ENCODE data around the gene GPRIN3.

The GPRIN3 gene

DNA sequence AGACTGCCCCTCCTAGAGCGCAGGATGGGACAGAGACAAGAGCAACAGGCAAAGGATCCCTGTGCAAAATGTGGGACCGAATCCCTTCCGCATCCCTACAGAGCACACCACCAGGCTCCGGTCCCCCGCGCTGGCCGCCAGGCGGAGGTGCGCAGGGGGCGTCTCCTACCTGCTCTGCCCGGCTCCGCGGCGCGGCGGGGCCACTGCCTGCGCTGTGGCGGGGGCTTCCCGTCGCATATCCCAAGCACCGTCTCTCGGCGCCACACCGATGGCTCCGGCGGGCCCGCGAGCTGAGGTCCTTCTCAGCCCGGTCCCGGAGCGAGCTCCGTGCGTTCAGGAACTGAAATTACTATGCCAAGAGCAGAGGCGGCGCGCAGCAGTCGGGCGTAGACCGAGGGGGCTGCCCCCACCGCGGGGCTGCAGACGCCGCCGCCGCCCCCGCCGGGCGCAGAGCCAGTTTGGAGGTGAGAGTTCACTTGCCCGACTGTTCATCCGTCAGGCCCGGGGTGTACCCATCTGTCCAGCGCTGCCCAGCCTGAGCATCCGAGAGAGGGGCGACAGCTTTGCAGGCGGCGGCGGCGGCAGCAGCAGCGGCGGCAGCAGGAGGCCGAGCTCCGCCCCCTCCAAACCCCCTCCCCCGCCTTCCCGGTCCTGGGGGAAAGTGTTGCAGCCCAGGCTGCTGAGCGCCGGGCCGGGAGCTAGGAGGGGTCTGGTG, at the start of gene GPRIN3:
GPRIN3 (minus strand) TSS at position 355 of the 715 bp plus-strand sequence. CDS start 57,690 bp downstream, outside the sequence.
- no peak for DNase-seq (ENCODE audit: low read depth)
- TF ChIP-seq, protein P1, sequence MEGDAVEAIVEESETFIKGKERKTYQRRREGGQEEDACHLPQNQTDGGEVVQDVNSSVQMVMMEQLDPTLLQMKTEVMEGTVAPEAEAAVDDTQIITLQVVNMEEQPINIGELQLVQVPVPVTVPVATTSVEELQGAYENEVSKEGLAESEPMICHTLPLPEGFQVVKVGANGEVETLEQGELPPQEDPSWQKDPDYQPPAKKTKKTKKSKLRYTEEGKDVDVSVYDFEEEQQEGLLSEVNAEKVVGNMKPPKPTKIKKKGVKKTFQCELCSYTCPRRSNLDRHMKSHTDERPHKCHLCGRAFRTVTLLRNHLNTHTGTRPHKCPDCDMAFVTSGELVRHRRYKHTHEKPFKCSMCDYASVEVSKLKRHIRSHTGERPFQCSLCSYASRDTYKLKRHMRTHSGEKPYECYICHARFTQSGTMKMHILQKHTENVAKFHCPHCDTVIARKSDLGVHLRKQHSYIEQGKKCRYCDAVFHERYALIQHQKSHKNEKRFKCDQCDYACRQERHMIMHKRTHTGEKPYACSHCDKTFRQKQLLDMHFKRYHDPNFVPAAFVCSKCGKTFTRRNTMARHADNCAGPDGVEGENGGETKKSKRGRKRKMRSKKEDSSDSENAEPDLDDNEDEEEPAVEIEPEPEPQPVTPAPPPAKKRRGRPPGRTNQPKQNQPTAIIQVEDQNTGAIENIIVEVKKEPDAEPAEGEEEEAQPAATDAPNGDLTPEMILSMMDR (IDR thresholded peaks at IDR 0.05; ENCODE audit: low read depth, low read length, missing control alignments): no peak
- H3K4me3 ChIP-seq (ENCODE audit: low read depth, low read length): peak within 1 kb of the TSS; percentile 62
- in situ Hi-C loops (cut with HindIII; ENCODE audit: low sequenced_read_pairs): no loop called here

DNA sequence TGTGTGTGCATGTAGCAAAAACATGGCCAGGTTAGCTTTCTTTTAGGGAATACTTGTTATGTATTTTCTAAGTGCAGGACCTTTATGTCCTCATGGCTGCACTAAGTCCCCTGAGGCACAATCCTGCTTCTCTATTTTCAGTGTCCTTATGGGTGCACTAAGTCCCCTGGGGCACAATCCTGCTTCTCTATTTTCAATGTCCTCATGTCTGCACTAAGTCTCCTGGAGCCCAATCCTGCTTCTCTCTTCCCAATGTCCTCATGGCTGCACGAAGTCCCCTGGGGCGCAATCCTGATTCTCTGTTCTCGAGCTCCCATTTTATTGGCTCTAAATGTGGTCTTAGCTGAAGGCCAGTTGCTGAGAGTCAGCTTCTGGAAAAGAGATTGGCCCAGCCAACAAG, 49.7 kb upstream of the GPRIN3 start:
- DNase-seq (ENCODE audit: low read depth): no peak
- no peak overlapping the region for H3K4me3 ChIP-seq (ENCODE audit: low read depth, low read length)
- in situ Hi-C loops (cut with HindIII; ENCODE audit: low sequenced_read_pairs): loop anchor here (5.0 kb wide), 1 partner anchor 55 kb away; no protein-coding TSS in a partner anchor
- TF ChIP-seq, protein P1 (IDR thresholded peaks at IDR 0.05; ENCODE audit: low read depth, low read length, missing control alignments): no peak

DNA sequence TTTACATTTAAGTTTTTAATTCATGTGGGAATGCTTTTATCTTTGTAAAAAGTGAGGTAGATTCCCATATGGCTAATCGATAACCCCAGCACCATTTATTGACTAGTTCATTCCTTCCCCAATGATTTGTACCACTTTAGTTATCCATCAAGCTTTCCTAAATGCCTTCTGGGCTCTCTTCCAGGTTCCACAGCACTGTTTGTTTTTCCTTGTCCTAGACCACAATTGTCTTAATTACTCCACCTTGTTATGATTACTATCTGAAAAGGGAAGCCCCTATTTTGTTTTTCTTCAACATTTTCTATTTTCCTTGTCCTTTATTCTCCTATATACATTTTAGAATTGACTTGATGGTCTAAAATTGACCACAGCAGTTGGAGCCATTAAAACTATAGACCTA, 48.5 kb upstream of the GPRIN3 start:
- in situ Hi-C loops (cut with HindIII; ENCODE audit: low sequenced_read_pairs): loop anchor here (5.0 kb wide), 1 partner anchor 56 kb away; no protein-coding TSS in a partner anchor
- TF ChIP-seq, protein P1 (IDR thresholded peaks at IDR 0.05; ENCODE audit: low read depth, low read length, missing control alignments): no peak
- no peak overlapping the region for H3K4me3 ChIP-seq (ENCODE audit: low read depth, low read length)
- DNase-seq (ENCODE audit: low read depth): no peak

DNA sequence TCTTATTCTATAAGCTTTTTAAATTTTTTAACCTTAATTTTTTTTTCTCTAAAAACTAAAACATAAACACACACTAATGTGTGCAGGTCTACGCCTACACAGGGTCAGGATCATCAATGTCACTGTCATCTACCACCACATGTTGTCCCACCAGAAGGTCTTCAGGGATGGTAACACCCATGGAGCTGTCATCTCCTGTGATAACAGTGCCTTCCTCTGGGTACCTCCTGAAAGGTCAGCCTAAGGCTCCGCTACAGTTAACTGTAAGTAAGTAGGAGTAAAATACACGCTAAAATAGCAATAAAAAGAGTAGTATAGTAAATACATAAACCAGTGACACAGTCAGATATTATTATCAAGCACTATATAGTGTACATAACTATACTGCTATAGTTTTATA, 45.9 kb upstream of the GPRIN3 start:
- H3K4me3 ChIP-seq (ENCODE audit: low read depth, low read length): no peak overlapping the region
- TF ChIP-seq, protein P1 (IDR thresholded peaks at IDR 0.05; ENCODE audit: low read depth, low read length, missing control alignments): no peak
- in situ Hi-C loops (cut with HindIII; ENCODE audit: low sequenced_read_pairs): no loop called here
- no peak for DNase-seq (ENCODE audit: low read depth)

DNA sequence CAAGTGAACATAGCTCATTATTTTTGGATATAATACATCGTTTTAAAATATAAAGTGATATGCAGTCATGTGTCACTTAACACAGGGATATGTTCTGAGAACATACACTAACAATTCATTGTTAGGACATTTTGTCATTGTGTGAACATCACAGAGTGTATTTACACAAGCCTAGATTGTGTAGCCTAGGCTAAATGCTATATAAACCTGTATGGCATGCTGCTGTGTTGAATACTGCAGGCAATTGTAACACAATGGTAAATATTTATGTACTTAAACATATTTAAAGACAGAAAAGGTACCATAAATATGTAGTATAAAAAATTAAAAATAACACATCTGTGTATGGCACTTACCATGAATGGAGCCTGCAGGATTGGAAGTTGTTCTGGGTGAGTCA, 44.9 kb upstream of the GPRIN3 start:
- in situ Hi-C loops (cut with HindIII; ENCODE audit: low sequenced_read_pairs): no loop called here
- no peak for DNase-seq (ENCODE audit: low read depth)
- H3K4me3 ChIP-seq (ENCODE audit: low read depth, low read length): no peak overlapping the region
- TF ChIP-seq, protein P1 (IDR thresholded peaks at IDR 0.05; ENCODE audit: low read depth, low read length, missing control alignments): no peak

DNA sequence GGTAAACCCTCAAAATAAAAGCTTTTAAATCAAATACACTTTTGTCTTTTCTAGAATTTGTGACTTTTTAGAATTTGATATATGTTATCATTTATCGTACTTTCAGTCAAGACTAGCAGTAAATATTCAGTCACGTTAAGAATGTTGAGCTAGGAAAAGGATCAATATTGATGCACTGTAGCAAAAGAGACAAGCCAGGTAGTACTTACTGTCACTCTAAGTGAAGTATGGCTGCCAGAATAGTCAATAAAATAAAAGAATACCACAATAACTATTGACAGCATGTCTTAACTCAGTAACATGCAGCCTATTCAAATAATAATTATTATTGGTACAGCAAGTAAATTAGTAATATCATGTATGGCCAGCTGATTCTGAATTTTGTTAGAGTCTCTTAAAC, 43.6 kb upstream of the GPRIN3 start:
- TF ChIP-seq, protein P1 (IDR thresholded peaks at IDR 0.05; ENCODE audit: low read depth, low read length, missing control alignments): no peak
- H3K4me3 ChIP-seq (ENCODE audit: low read depth, low read length): no peak overlapping the region
- in situ Hi-C loops (cut with HindIII; ENCODE audit: low sequenced_read_pairs): no loop called here
- DNase-seq (ENCODE audit: low read depth): no peak

Data from astrocyte of the cerebellum (primary cell).